ACHN (cell line): ENCODE data around the gene OLFML1.

Experiments
- DNase-seq: peaks from one replicate; pipeline ENCODE4 v3.0.0-alpha.2; 2015
- in situ Hi-C: cut with HindIII; loops from 2 replicates; pipeline ENCODE4 v1.10.0; 2017; ENCODE audit warnings: low sequenced_read_pairs, low pct_ligation_motif_present, low pct_unique_long_range_greater_than_20kb

OLFML1 gene

DNA sequence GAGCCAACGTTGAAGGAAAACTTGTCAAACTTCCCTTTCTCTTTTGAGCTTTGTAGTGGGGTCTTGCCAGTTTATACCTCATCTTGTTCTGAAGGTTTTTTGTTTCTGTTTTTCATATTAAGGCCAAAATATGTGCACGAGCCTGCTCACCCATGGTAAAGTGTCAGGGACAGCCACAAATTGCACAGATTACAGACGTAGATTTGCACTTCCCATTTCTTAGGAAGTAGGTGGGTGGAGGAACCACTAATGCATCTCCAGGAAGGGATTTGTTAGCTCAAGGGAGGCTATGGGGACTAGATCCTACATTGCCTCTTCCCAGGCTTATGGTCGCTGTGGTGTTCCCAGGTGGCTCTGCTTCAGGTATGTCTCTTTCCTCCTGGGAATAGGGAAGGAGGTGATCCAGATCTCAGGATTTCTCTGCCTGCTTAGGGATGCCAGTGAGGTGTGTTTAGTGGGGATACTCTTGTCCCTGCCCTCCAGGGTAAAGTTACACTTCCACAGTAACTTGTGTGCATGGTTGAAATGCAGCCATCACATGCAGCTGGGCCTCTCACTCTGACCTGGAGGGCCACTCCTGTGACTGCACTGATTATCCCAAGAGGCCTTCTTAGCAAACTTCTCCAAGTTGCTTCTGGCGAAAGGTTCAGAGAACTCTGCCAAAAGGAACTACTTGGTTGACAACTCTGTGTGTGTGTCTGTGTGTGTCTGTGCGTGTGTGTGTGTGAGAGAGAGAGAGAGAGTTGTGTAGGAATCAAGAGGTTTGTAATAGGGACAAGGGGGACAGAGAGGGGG is 38.3 kb downstream of the OLFML1 start:
- no peak for DNase-seq
- in situ Hi-C loops = no loop called here

DNA sequence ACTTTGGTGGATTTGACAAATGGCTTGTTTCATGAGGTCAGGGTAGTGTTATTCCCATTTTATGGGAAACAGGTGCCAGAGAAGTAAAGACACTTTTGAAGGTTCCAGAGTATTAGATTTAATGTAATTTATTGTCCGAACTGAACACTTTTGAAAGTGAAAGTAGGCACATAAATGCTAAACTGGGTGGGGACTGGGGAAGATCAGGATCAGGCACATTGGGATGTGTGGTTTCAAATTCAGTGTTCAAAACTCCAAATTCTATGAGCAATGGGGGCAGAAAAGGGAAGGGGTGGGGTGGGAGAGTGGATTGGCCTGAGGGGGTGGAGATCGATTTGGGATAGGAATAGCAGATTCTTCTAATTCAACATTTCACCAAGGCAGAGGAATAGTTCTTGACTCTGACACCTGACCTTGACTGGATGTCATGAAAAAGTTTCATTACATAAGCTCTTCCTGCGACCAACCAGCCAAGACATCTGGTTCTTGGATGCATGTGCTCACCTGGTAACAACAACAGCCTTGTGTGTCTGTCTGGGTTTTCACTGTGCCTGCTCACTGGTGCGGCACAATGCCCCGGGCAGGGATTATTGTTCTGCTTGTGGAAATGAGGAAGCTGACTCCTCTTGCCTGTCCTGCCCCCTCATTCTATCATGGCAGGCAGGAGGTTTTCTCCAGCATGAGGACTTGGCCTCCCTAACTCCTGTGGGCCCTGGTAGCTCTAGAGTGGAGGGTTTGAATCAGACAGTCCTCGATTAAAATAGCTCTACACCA is 39.3 kb downstream of the OLFML1 start:
- no peak for DNase-seq
- in situ Hi-C loops = no loop called here

- in situ Hi-C loops = no loop called here
- DNase-seq = no peak
Measured at GRCh38 chr11:7525424-7525823, 40.1 kb downstream of the OLFML1 start.

- in situ Hi-C loops = no loop called here
- DNase-seq = no peak
Measured at GRCh38 chr11:7527029-7527428, 41.7 kb downstream of the OLFML1 start.

- DNase-seq = no peak
- in situ Hi-C loops = no loop called here
Measured at GRCh38 chr11:7528514-7529049, 43.3 kb downstream of the OLFML1 start.

- DNase-seq = no peak
- in situ Hi-C loops = no loop called here
Measured at GRCh38 chr11:7530013-7530640, 44.8 kb downstream of the OLFML1 start.

DNA sequence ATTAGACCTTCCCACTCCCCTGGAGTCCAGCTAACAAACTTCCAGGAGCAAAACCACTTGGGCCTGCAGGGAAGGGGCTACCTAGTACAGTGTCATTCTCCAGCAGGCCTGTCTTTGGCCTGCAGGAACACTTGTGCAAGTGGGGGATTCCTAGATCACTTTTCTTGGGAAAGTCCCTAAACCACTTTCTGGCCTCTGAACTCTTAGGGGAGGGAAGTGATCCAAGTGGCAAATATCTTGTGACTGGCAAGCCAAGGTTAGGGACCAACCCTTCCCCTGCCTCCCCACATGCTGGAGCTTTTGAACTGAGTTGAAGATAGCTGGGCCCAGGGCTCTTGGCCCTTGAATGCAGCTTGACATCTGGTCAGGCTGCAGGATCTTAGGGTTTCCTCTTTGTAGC is 45.7 kb downstream of the OLFML1 start:
- in situ Hi-C loops = no loop called here
- DNase-seq = no peak

GRCh38 chr11:7532405-7533145 is 47.3 kb downstream of the OLFML1 start:
- no peak for DNase-seq
- in situ Hi-C loops = no loop called here

DNA sequence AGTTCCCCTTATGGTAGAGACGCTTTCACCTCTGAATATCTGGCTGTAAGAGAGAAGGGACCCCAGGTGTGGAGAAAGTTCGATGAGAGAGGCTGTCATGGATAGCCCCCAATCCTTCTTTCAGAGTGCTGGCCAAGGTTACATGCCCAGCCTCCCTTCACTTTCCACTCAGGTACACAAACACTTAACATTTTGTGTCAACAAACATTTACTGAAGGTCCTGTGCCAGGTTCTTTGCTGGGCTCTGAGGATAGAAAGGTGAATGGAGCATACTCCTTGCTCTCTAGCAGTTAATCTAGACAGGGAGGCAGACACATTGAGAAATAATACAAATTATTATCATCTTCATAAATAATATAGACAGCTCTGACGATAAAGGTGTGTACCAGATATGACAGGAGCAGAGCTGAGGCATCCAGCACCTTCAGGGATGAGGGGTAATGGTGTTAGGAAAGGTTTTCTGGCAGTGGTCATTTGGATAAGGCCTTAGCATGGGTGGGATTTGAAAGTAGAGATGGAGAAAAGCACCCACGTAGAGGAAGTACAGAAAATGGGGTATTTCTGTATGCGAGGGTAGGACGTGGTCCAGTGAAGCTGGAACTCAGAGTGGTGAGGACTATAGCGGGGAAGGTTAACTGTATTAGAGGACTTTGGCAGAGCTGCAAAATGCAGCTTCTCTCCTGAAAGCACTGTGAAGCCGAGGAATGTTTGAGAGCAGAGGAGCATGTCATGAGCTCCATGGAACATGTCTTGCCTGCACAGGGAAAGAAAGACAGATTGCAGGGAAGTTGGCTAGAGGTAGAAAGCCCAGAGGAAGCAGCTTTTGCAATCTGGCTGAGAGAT is 48.1 kb downstream of the OLFML1 start:
- no peak for DNase-seq
- in situ Hi-C loops = no loop called here

DNA sequence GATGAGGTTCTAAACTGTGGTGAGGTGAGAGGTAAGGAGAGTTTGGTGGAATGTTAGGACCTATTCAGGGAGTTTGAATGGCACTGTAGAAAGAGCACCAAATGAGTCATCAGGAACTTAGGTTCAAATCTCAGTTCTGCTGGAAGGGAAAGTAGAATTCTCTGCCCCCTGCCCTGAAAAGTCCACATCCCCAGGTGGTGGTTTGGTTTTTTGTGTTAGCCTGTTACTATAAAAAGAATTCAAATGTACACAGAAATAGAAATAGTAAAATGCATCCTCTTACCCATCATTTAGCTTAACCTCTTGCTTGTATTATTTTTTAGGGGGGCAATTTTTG is 48.7 kb downstream of the OLFML1 start:
- DNase-seq = no peak
- in situ Hi-C loops = no loop called here

DNA sequence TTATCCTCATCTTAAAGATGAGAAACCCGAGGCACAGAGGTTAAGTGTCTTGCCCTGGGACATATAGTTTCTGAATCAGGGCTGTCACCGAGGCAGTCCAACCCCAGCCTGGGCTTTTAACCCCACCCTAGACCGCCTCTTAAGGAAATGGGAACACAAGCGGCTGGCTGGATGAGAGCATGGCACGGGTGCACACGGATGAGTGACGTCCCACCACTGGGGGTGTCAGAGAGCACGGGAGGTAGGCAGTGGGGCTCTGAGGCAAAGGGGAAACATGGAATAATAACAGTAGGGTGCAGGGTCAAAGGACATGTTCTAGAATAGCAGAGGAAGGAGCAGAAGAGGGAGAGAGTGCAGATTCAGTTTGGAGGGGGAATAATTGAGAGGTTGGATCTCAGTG is 50.8 kb downstream of the OLFML1 start:
- DNase-seq = peak; percentile 2
- in situ Hi-C loops = no loop called here

DNA sequence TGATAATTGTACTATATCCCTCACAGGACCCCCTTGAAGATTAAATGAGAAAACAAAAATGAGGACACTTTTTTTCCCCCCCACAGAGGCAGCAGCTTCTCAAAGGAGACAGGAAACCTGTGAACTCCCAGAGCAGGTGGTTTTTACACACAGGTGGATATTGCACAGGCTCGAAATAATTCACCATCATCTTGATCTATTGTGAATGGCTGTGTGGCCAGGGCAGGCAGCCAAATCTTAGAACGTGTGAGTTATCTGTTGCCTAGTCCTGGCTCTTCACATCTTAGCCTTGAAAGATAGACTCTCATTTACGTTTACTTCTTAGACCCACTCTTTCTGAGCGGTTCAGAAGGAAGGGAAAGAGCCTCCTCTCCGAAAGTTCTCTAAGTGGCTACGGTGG is 52.0 kb downstream of the OLFML1 start:
- no peak for DNase-seq
- in situ Hi-C loops = no loop called here

- no peak for DNase-seq
- in situ Hi-C loops = no loop called here
Measured at GRCh38 chr11:7538031-7538430, 52.7 kb downstream of the OLFML1 start.

- in situ Hi-C loops = no loop called here
- no peak for DNase-seq
Measured at GRCh38 chr11:7538466-7539454, 53.5 kb downstream of the OLFML1 start.

DNA sequence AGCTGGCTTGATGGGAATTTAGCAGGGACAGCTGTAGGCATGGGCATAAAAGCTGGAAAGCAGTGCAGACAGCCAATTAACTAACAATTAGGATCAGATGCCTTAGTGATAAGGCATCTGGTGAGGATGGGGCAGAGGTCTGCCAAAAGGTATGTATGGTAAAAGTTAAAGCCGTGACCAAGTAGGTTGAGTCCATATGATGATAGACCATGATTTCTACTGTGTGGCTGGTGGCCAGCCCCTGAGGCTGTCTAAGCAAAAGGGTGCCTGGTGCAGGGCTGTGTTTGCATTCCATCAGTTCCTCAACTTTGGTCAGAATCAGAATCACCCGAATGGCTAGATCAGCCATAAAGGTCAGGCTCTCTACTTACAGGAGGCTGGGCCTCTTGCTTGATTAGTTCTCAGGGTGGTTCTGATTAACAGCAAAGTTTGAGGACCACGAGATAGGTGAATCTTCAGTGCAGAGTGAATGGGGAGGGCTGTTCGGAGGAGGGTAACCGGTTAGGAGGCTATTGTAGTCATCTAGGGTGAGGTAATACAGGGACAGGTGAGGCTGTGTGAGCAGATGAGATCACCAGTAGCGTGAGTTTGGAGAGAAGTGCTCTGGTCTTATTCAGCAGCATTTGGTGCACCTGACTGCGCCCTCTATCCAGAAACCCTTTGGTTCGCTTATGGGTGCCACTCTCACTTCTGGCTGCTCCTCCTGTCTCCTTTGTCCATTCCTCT is 55.7 kb downstream of the OLFML1 start:
- in situ Hi-C loops = no loop called here

DNA sequence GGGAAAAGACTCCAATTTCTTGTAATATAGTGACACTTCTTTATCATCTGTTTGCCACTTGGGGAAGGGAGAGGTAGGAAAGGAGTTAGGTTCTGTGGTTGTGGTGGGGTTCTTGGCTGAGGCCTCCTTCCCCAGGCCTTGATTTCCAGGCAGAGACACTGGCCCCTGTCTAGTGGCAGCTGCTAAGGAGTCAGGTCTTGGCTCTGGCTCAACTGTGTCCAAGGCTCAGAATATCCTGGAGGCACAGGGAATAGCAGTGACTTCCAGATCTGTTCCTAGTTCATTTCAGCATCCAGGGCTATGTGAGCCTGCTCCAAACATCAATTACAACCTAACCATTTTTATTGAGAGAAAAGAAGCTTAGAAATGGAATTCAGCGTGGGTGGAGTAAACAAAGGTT is 58.0 kb downstream of the OLFML1 start:
- in situ Hi-C loops = no loop called here
- no peak for DNase-seq

More for the DNA sequence above, 55.7 kb downstream of the OLFML1 start:
- no peak for DNase-seq
